A673 (cell line): Measurements from ENCODE around the gene ATXN10. TPM values are rescaled to one million over a fixed set of nuclear protein-coding genes. Genes with fewer than 3 reads are reported as not detected.
"Not testable (repeated sequence)": the region's sequence is repeated elsewhere in the genome, so short reads cannot be mapped to it uniquely, and the experiment has no call there.

Experiments used
- BruUV-seq: library from RNA; stranded (reverse); fragments of 400-500 nt; replicated peaks from 2 replicates; lab custom pipeline; 2021; lab: Mats Ljungman, UMichigan
- CTCF ChIA-PET: fragments of 300-600 bp; sonication (Branson Sonifier 250); formaldehyde crosslinking; loops from one replicate; lab custom pipeline; 2022; ENCODE audit warnings: antibody characterized with exemption; lab: Charles Lee
- POLR2A ChIA-PET: fragments of 300-600 bp; sonication (Branson Sonifier 250); formaldehyde crosslinking; loops from one replicate; lab custom pipeline; 2022; ENCODE audit warnings: antibody characterized with exemption; ENCODE audit not compliant: low non-redundant PET; lab: Charles Lee
- DNase-seq: peaks from one replicate; pipeline ENCODE4 v3.0.0-alpha.2; 2015; ENCODE audit warnings: low spot score
- H3K27ac ChIP-seq: fragments of 200-600 bp; sonication (generic); 2 replicates; pipeline ENCODE4 v1.5.1; 2016; ENCODE audit warnings: mixed run types, low read depth, mild to moderate bottlenecking, mixed read lengths, antibody characterized with exemption, low read length; ENCODE audit not compliant: poor library complexity, severe bottlenecking
- H3K27me3 ChIP-seq: fragments of 200-600 bp; sonication (generic); replicated peaks from 2 replicates; pipeline ENCODE4 v1.6.1; 2017; ENCODE audit warnings: mixed run types, low read depth, mild to moderate bottlenecking, mixed read lengths, antibody characterized with exemption, low read length; ENCODE audit not compliant: insufficient read depth, poor library complexity
- H3K36me3 ChIP-seq: fragments of 200-600 bp; sonication (generic); 2 replicates; pipeline ENCODE4 v1.6.1; 2016; ENCODE audit warnings: mixed run types, mild to moderate bottlenecking, mixed read lengths, antibody characterized with exemption, low read length; ENCODE audit not compliant: insufficient read depth, poor library complexity, severe bottlenecking
- H3K4me1 ChIP-seq: fragments of 200-600 bp; sonication (generic); 2 replicates; pipeline ENCODE4 v1.6.1; 2017; ENCODE audit warnings: mixed run types, mild to moderate bottlenecking, mixed read lengths, antibody characterized with exemption, low read length; ENCODE audit not compliant: insufficient read depth, poor library complexity, severe bottlenecking
- H3K4me3 ChIP-seq: fragments of 200-600 bp; sonication (generic); 2 replicates; pipeline ENCODE4 v1.5.1; 2016; ENCODE audit warnings: low read depth, mixed run types, mild to moderate bottlenecking, mixed read lengths, low read length; ENCODE audit not compliant: poor library complexity, severe bottlenecking
- H3K9me3 ChIP-seq: fragments of 200-600 bp; sonication (generic); 2 replicates; pipeline ENCODE4 v1.6.1; 2016; ENCODE audit warnings: mixed run types, low read depth, mild to moderate bottlenecking, mixed read lengths, antibody characterized with exemption, low read length; ENCODE audit not compliant: poor library complexity, severe bottlenecking
- CTCF ChIP-seq: fragments of 300-800, 200-600 bp; sonication (generic); conservative IDR thresholded peaks from 2 replicates; pipeline ENCODE4 v1.5.1; 2017; ENCODE audit warnings: low read depth, mild to moderate bottlenecking, antibody characterized with exemption, low read length, moderate library complexity, mixed read lengths
- EZH2 ChIP-seq: fragments of 200-600 bp; sonication (generic); IDR thresholded peaks from 2 replicates; pipeline ENCODE4 v1.6.1; 2017; ENCODE audit warnings: borderline replicate concordance, low read depth, mild to moderate bottlenecking, mixed read lengths, antibody characterized with exemption, low read length; ENCODE audit not compliant: poor library complexity, severe bottlenecking
- intact Hi-C: fragments of 100-400 bp; cut with micrococcal nuclease; formaldehyde crosslinking; loops from one replicate; pipeline ENCODE4 v1.10.0; 2022; ENCODE audit not compliant: unreplicated experiment
- total RNA-seq: library from RNA; stranded (reverse); gene quantifications from 2 replicates; pipeline ENCODE4 v1.2.3, GENCODE V29; 2021

The ATXN10 gene
- total RNA-seq, 1 experiment from 2014 or later: 294 TPM

- Histone ChIP-seq H3K36me3 (peaks cover 26% of the 10 kb centered on the region), H3K9me3 (no peaks in the 10 kb centered on the region), H3K27ac (peak overlapping the region; percentile 32), H3K4me1 (peaks cover 13% of the 10 kb centered on the region), H3K4me3 (no peak overlapping the region), H3K27me3 (no peaks in the 10 kb centered on the region)
- intact Hi-C loops: no loop called here
- CTCF ChIA-PET: no interaction called here
- DNase-seq: peak; percentile 40
- BruUV-seq: no TSS peak
- POLR2A ChIA-PET: no interaction called here
- TF ChIP-seq EZH2: no peak
- TF ChIP-seq CTCF: no peak
Observed at GRCh38 chr22:45709060-45709739, 37.6 kb downstream of the ATXN10 start.

- Histone ChIP-seq H3K9me3 (no peaks in the 10 kb centered on the region), H3K27me3 (no peaks in the 10 kb centered on the region), H3K4me1 (peaks cover 13% of the 10 kb centered on the region), H3K4me3 (no peak overlapping the region), H3K36me3 (peaks cover 22% of the 10 kb centered on the region), H3K27ac (peak overlapping the region; percentile 32)
- no peak for DNase-seq
- ChIA-PET POLR2A (no interaction called here), CTCF (no interaction called here)
- intact Hi-C loops: no loop called here
- no peak for TF ChIP-seq EZH2
- no TSS peak for BruUV-seq
Observed at GRCh38 chr22:45709866-45710265, 38.2 kb downstream of the ATXN10 start.

- H3K4me3 ChIP-seq: no peak overlapping the region
- H3K27ac ChIP-seq: no peak overlapping the region
- H3K27me3 ChIP-seq: no peaks in the 10 kb centered on the region
- BruUV-seq: no TSS peak
- TF ChIP-seq CTCF: no peak
- TF ChIP-seq EZH2: no peak
- POLR2A ChIA-PET: no interaction called here
- H3K9me3 ChIP-seq: no peaks in the 10 kb centered on the region
- H3K36me3 ChIP-seq: peaks cover 23% of the 10 kb centered on the region
- no peak for DNase-seq
- CTCF ChIA-PET: no interaction called here
- peaks cover 13% of the 10 kb centered on the region for H3K4me1 ChIP-seq
- intact Hi-C loops: no loop called here
Observed at GRCh38 chr22:45710469-45710868, 38.8 kb downstream of the ATXN10 start.

GRCh38 chr22:45714390-45714789 is 42.8 kb downstream of the ATXN10 start:
- H3K27me3 ChIP-seq, intact Hi-C loops, CTCF ChIA-PET, H3K9me3 ChIP-seq, H3K4me3 ChIP-seq, DNase-seq, BruUV-seq, H3K4me1 ChIP-seq, H3K27ac ChIP-seq, POLR2A ChIA-PET: not testable (repeated sequence)
- peaks cover 34% of the 10 kb centered on the region for H3K36me3 ChIP-seq
